K562 (cell line): ENCODE measurements around the gene FOXO3. TPM values are rescaled to one million over a fixed set of nuclear protein-coding genes. Genes with fewer than 3 reads are reported as not detected.

Experiments used
- EP400 ChIP-seq: fragments of 450-650 bp; IDR thresholded peaks from 2 replicates; pipeline ENCODE4 v1.6.1; 2017; ENCODE audit warnings: antibody characterized with exemption, mild to moderate bottlenecking, moderate library complexity
- GATAD2B ChIP-seq: fragments of 450-650 bp; IDR thresholded peaks from 2 replicates; pipeline ENCODE4 v1.6.1; 2017; ENCODE audit warnings: mild to moderate bottlenecking, borderline replicate concordance
- KAT8 ChIP-seq: fragments of 450-650 bp; IDR thresholded peaks from 2 replicates; pipeline ENCODE4 v1.6.1; 2016; ENCODE audit warnings: low read depth, mild to moderate bottlenecking
- MAZ ChIP-seq, 2 experiments: fragments of 450-650 bp in 1 of 2; sonication (generic) in 1 of 2; formaldehyde crosslinking; IDR thresholded peaks in 1 of 2; conservative IDR thresholded peaks in 1 of 2; 2 replicates each; pipeline versions ENCODE4 v1.4.0 to v1.5.0; 2020; ENCODE audit warnings: mild to moderate bottlenecking in 1 of 2, missing genetic modification reagents in 1 of 2
- MCM3 ChIP-seq: fragments of 450-650 bp; IDR thresholded peaks from 2 replicates; pipeline ENCODE4 v1.6.1; 2016
- ZNF609 ChIP-seq: sonication (generic); formaldehyde crosslinking; IDR thresholded peaks from 2 replicates; pipeline ENCODE4 v1.8.1; 2023; ENCODE audit warnings: missing genetic modification reagents, mild to moderate bottlenecking, borderline replicate concordance
- polyA plus RNA-seq, 8 experiments: library from polyadenylated mRNA; depleted of rRNA in 4 of 8; stranded (reverse) in 5 of 8; unstranded in 3 of 8; fragments of >200 nt; fragmentation: Nextera tagmentation in 2 of 8; fragmentation: Illumina TruSeq in 1 of 8; extraction: Ambion mirVana in 2 of 8; extraction: Trizol in 1 of 8; gene quantifications; 2 replicates each; pipeline versions ENCODE4 v1.2.1 to v1.2.3, GENCODE V29; 2011 to 2014; ENCODE audit warnings: inconsistent platforms in 1 of 8, missing spikeins in 1 of 8
- total RNA-seq, 7 experiments: library from RNA; depleted of rRNA in 6 of 7; stranded (reverse); fragments of >200 nt in 6 of 7; fragmentation: Illumina TruSeq in 2 of 7; extraction: Trizol in 2 of 7; gene quantifications; 2 replicates each; pipeline versions ENCODE4 v1.2.1 to v1.2.3, GENCODE V29; 2011 to 2021; ENCODE audit warnings: low replicate concordance in 1 of 7

Gene FOXO3
- total and polyA plus RNA-seq, 9 of the 15 experiments (the other 6 are each of a cell fraction or from before 2014, with no cell fraction given): 3.0 to 14.6 (median 6.0) TPM

- TF ChIP-seq KAT8 (no peak), MAZ (CRISPR knock-in tag; conservative IDR thresholded peaks at IDR 0.05 in 1 of 2, IDR thresholded peaks at IDR 0.05 in 1 of 2) (no peak), MCM3 (no peak), EP400 (no peak), GATAD2B (no peak), ZNF609 (CRISPR knock-in tag) (no peak)
Measured at GRCh38 chr6:108694816-108695215, 134.1 kb downstream of the FOXO3 start (continued).
